NCI-H1048 (cell line): ENCODE measurements around the gene TAOK1.
"Not testable (repeated sequence)": the region's sequence is repeated elsewhere in the genome, so short reads cannot be mapped to it uniquely, and the experiment has no call there.

Experiments
- DNase-seq: peaks from one replicate; lab custom pipeline; 2025; lab: John Stamatoyannopoulos, UW

Gene TAOK1

GRCh38 chr17:29389982-29390850, at the start of gene TAOK1:
TAOK1 (plus strand) TSS chr17:29390363; CDS start chr17:29451549, 61,186 bp downstream.
- peak; percentile 89 for DNase-seq

GRCh38 chr17:29341726-29342125, 48.4 kb upstream of the TAOK1 start:
- no peak for DNase-seq

GRCh38 chr17:29342158-29342765, 47.9 kb upstream of the TAOK1 start:
- no peak for DNase-seq

GRCh38 chr17:29344201-29344856, 45.8 kb upstream of the TAOK1 start:
- DNase-seq, result no peak

GRCh38 chr17:29345066-29345465, 45.1 kb upstream of the TAOK1 start:
- no peak for DNase-seq

- DNase-seq, result not testable (repeated sequence)
Observed at GRCh38 chr17:29345470-29345869, 44.7 kb upstream of the TAOK1 start.

GRCh38 chr17:29346462-29346861, 43.7 kb upstream of the TAOK1 start:
- no peak for DNase-seq

GRCh38 chr17:29347831-29348629, 42.1 kb upstream of the TAOK1 start:
- no peak for DNase-seq

- DNase-seq, result no peak
Observed at GRCh38 chr17:29349409-29349808, 40.8 kb upstream of the TAOK1 start.

GRCh38 chr17:29352146-29352545, 38.0 kb upstream of the TAOK1 start:
- DNase-seq, result no peak

- no peak for DNase-seq
Observed at GRCh38 chr17:29357232-29357631, 32.9 kb upstream of the TAOK1 start.

GRCh38 chr17:29357821-29358232, 32.3 kb upstream of the TAOK1 start:
- no peak for DNase-seq

- DNase-seq, result no peak
Observed at GRCh38 chr17:29358416-29358815, 31.7 kb upstream of the TAOK1 start.

GRCh38 chr17:29359777-29360176, 30.4 kb upstream of the TAOK1 start:
- no peak for DNase-seq

GRCh38 chr17:29363716-29364115, 26.4 kb upstream of the TAOK1 start:
- DNase-seq, result no peak

GRCh38 chr17:29364691-29365090, 25.5 kb upstream of the TAOK1 start:
- DNase-seq, result no peak

- no peak for DNase-seq
Observed at GRCh38 chr17:29368161-29368560, 22.0 kb upstream of the TAOK1 start.

GRCh38 chr17:29368926-29369325, 21.2 kb upstream of the TAOK1 start:
- DNase-seq, result no peak

- DNase-seq, result no peak
Observed at GRCh38 chr17:29369831-29370735, 20.1 kb upstream of the TAOK1 start.

GRCh38 chr17:29376667-29377270, 13.4 kb upstream of the TAOK1 start:
- DNase-seq, result no peak

GRCh38 chr17:29378500-29378899, 11.7 kb upstream of the TAOK1 start:
- DNase-seq, result no peak
